A204.1 (cell line): ENCODE data around the gene DDX52.

Experiments
- FAIRE-seq: peaks from 2 replicates; lab custom pipeline; 2012; peaks lifted over from hg19 to GRCh38; lab: Jason Lieb, UNC

The DDX52 gene

GRCh38 chr17:37574427-37574826 is 68.8 kb downstream of the DDX52 start:
- FAIRE-seq = no peak

GRCh38 chr17:37571674-37572073 is 71.6 kb downstream of the DDX52 start:
- FAIRE-seq = no peak

GRCh38 chr17:37570527-37571093 is 72.6 kb downstream of the DDX52 start:
- no peak for FAIRE-seq

- FAIRE-seq = no peak
These were observed 74.7 kb downstream of the DDX52 start for GRCh38 chr17:37568350-37569053.

GRCh38 chr17:37567538-37567937 is 75.7 kb downstream of the DDX52 start:
- no peak for FAIRE-seq

GRCh38 chr17:37567137-37567536 is 76.1 kb downstream of the DDX52 start:
- no peak for FAIRE-seq

- no peak for FAIRE-seq
These were observed 79.0 kb downstream of the DDX52 start for GRCh38 chr17:37564252-37564651.

GRCh38 chr17:37562016-37562745 is 81.1 kb downstream of the DDX52 start:
- no peak for FAIRE-seq
